Osteocyte (in vitro differentiated cells): ENCODE results near the gene HSD3B2. TPM values are rescaled to one million over a fixed set of nuclear protein-coding genes. Genes with fewer than 3 reads are reported as not detected.

Source experiments
- DNase-seq: peaks from one replicate; pipeline ENCODE4 v3.0.0; 2021; ENCODE audit warnings: mixed read lengths; ENCODE audit not compliant: unreplicated experiment; ENCODE audit errors: extremely low spot score
- H3K27ac Mint-ChIP-seq: one replicate; pipeline ENCODE4 v1.8.0; 2021; ENCODE audit warnings: mild to moderate bottlenecking, mixed read lengths; ENCODE audit not compliant: unreplicated experiment
- H3K27me3 Mint-ChIP-seq: one replicate; pipeline ENCODE4 v1.8.0; 2021; ENCODE audit warnings: mixed read lengths; ENCODE audit not compliant: unreplicated experiment
- H3K36me3 Mint-ChIP-seq: one replicate; pipeline ENCODE4 v1.8.0; 2021; ENCODE audit warnings: mixed read lengths; ENCODE audit not compliant: unreplicated experiment
- H3K4me1 Mint-ChIP-seq: one replicate; pipeline ENCODE4 v1.8.0; 2021; ENCODE audit warnings: mixed read lengths; ENCODE audit not compliant: unreplicated experiment
- H3K4me3 Mint-ChIP-seq: one replicate; pipeline ENCODE4 v1.8.0; 2021; ENCODE audit warnings: mild to moderate bottlenecking, moderate library complexity, mixed read lengths; ENCODE audit not compliant: unreplicated experiment
- H3K9me3 Mint-ChIP-seq: one replicate; pipeline ENCODE4 v1.8.0; 2021; ENCODE audit warnings: mixed read lengths; ENCODE audit not compliant: unreplicated experiment
- total RNA-seq: library from RNA; stranded (reverse); gene quantifications from 2 replicates; pipeline ENCODE4 v1.2.1, GENCODE V29; 2021
- TF ChIP-seq, protein P1 (sequence below): fragments of 200-600 bp; sonication (generic); IDR thresholded peaks from 2 replicates; pipeline ENCODE4 v1.5.0; 2021; ENCODE audit warnings: antibody characterized with exemption, mild to moderate bottlenecking, moderate library complexity

The HSD3B2 gene
- total RNA-seq, 1 donor from 2014 or later: not detected

DNA sequence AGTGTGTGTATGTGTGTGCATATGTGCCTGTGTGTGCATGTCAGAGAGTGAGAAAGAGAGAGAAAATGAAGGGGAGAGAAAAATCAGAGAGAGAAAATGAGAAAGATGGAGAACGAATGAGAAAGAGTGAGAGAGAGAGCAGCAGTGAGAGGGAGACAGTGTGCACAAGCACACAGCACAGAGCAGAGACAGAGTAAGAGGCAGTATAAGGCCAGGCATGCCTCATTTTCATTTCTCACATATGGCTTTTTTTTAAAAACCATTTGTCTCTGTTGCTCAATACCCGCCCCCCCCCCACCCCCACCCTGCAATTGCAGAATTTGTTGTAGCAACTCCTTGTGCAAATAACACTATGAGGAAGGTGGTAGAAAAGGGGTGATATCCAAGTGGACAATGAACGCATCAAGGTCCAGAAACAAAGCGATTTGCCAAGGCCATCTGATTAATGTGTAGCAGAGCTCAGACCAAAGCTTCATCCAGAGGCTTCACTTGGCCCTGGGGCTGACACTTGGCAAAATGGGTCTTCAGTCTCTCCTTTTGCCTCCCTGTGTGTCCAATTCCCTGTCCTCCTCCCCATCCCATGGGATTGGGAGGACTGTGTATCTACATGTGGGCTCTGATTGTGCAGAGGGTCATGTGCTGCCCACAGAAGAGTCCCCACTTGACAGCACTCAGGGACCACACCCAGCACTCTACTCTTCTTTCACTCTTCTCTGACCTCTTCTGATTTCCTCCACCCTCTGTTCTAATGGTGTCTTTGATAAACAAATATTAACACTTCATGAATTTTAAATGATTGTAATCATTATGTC lies 53.1 kb downstream of the HSD3B2 start:
- Mint-ChIP-seq H3K4me3 (no peak overlapping the region), H3K36me3 (no peaks in the 10 kb centered on the region), H3K9me3 (no peaks in the 10 kb centered on the region), H3K4me1 (no peaks in the 10 kb centered on the region), H3K27ac (no peak overlapping the region), H3K27me3 (peaks cover 23% of the 10 kb centered on the region)
- DNase-seq: no peak
- TF ChIP-seq, protein P1, sequence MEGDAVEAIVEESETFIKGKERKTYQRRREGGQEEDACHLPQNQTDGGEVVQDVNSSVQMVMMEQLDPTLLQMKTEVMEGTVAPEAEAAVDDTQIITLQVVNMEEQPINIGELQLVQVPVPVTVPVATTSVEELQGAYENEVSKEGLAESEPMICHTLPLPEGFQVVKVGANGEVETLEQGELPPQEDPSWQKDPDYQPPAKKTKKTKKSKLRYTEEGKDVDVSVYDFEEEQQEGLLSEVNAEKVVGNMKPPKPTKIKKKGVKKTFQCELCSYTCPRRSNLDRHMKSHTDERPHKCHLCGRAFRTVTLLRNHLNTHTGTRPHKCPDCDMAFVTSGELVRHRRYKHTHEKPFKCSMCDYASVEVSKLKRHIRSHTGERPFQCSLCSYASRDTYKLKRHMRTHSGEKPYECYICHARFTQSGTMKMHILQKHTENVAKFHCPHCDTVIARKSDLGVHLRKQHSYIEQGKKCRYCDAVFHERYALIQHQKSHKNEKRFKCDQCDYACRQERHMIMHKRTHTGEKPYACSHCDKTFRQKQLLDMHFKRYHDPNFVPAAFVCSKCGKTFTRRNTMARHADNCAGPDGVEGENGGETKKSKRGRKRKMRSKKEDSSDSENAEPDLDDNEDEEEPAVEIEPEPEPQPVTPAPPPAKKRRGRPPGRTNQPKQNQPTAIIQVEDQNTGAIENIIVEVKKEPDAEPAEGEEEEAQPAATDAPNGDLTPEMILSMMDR: no peak

DNA sequence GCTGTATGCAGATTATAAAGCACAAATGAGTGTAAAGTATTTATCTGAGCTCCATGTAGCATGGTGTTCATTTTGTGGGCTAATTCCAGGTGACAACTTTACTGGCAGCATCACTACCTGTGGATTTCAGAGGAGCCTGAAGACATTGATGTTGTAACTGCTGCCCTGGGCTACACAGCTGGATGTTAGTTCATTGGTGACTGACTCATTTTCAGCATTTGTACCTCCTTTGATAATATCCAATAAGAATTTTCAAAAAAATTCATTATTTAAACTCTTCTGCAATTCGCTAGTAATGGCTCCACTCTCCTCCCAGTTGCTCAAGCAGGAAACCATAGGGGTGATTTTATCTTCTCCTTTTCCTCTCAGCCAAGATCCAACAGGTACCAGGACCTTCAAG lies 54.8 kb downstream of the HSD3B2 start:
- TF ChIP-seq, protein P1: no peak
- no peak overlapping the region for H3K4me3 Mint-ChIP-seq
- H3K27ac Mint-ChIP-seq: no peak overlapping the region
- H3K36me3 Mint-ChIP-seq: no peaks in the 10 kb centered on the region
- H3K9me3 Mint-ChIP-seq: no peaks in the 10 kb centered on the region
- DNase-seq: no peak
- H3K4me1 Mint-ChIP-seq: no peaks in the 10 kb centered on the region
- H3K27me3 Mint-ChIP-seq: peaks cover 17% of the 10 kb centered on the region

DNA sequence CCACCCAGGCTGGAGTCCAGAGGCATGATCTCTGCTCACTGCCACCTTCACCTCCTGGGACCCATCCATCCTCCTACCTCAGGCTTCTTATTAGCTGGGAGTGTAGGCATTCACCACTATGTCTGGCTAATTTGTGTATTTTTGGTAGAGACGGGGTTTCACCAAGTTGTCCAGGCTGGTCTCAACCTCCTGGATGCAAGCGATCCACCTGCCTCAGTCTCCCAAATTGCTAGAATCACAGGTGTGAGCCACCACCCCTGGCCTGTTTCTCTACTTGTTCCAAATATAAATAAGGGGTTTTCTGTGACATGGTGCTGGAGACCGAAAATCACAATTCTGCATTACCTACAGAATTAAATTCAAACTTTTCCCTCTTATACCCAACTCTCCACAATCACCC lies 55.4 kb downstream of the HSD3B2 start:
- Mint-ChIP-seq H3K36me3 (no peaks in the 10 kb centered on the region), H3K4me1 (no peaks in the 10 kb centered on the region), H3K4me3 (no peak overlapping the region), H3K27ac (no peak overlapping the region), H3K9me3 (no peaks in the 10 kb centered on the region), H3K27me3 (peaks cover 20% of the 10 kb centered on the region)
- DNase-seq: no peak
- TF ChIP-seq, protein P1: no peak

DNA sequence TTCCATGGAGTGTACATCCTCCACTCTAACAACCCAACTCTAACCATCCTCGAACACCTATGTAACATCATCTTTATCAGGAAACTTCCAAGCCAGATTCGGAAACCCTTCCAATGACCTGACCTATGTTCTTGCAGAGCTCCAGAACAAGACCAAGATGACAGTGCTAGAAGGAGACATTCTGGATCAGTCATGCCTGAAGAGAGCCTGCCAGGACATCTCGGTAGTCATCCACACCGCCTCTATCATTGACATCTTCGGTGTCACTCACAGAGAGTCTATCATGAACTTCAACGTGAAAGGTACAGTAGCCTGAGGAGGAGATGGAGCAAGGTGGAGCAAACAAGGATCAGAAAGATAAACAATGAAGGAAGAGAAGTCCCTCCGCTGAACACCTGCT lies 56.0 kb downstream of the HSD3B2 start:
- Mint-ChIP-seq H3K4me1 (peaks cover 1% of the 10 kb centered on the region), H3K27me3 (peaks cover 20% of the 10 kb centered on the region), H3K9me3 (no peaks in the 10 kb centered on the region), H3K4me3 (no peak overlapping the region), H3K36me3 (no peaks in the 10 kb centered on the region), H3K27ac (no peak overlapping the region)
- no peak for DNase-seq
- TF ChIP-seq, protein P1: no peak

DNA sequence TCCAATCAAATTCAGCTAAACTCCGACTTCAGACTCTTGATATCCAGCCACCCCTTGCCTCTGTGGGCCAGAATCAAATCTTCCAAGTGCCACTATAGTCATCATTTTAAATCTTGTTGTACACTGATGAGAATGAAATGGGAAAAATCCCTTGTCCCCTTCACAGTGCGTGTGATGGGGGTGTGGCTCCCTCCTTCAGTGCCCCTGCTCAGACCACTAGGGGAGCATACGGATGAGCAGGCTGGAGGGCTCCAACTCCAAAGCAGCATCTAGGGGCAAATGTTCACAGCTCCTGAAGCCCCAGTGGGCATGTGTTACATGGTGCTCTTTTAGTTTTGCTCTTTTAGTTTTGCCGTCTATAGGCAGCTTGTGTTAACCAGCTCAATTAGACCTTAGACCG lies 56.6 kb downstream of the HSD3B2 start:
- no peak overlapping the region for H3K27ac Mint-ChIP-seq
- peaks cover 3% of the 10 kb centered on the region for H3K4me1 Mint-ChIP-seq
- DNase-seq: no peak
- H3K9me3 Mint-ChIP-seq: no peaks in the 10 kb centered on the region
- TF ChIP-seq, protein P1: no peak
- no peak overlapping the region for H3K4me3 Mint-ChIP-seq
- H3K36me3 Mint-ChIP-seq: no peaks in the 10 kb centered on the region
- H3K27me3 Mint-ChIP-seq: peaks cover 20% of the 10 kb centered on the region
